Occipital lobe (tissue), 2 donors: ENCODE results near the gene SURF4. TPM values are rescaled to one million over a fixed set of nuclear protein-coding genes. Genes with fewer than 3 reads are reported as not detected.

Experiments used
- DNase-seq: peaks from one replicate; lab custom pipeline; 2025; lab: John Stamatoyannopoulos, UW
- total RNA-seq: library from RNA; depleted of rRNA; stranded (reverse); fragments of >200 nt; gene quantifications from one replicate; pipeline ENCODE4 v1.2.3, GENCODE V29; 2014

The SURF4 gene
- total RNA-seq, 1 donor from 2014 or later, result 88.6 TPM

- no peak for DNase-seq
These were observed 22.3 kb downstream of the SURF4 start for GRCh38 chr9:133353548-133353947.

- no peak for DNase-seq
These were observed 23.1 kb downstream of the SURF4 start for GRCh38 chr9:133352635-133353340.

- no peak for DNase-seq
These were observed 23.8 kb downstream of the SURF4 start for GRCh38 chr9:133351908-133352634.

GRCh38 chr9:133351526-133351907 lies 24.3 kb downstream of the SURF4 start:
- DNase-seq, result no peak

GRCh38 chr9:133349965-133350616 lies 25.8 kb downstream of the SURF4 start:
- DNase-seq, result no peak

- DNase-seq, result no peak
These were observed 26.9 kb downstream of the SURF4 start for GRCh38 chr9:133348718-133349573.

GRCh38 chr9:133347985-133348717 lies 27.7 kb downstream of the SURF4 start, which contains the start of the genes MED22 and RPL7A:
TSS of gene MED22 (minus strand) at chr9:133348131. CDS start at chr9:133346662, 1,469 bp downstream.
TSS of gene RPL7A (plus strand) at chr9:133348218. CDS start at chr9:133348244, 26 bp downstream.
- peak; percentile 81 for DNase-seq

GRCh38 chr9:133347515-133347984 lies 28.3 kb downstream of the SURF4 start:
- no peak for DNase-seq

- no peak for DNase-seq
These were observed 29.7 kb downstream of the SURF4 start for GRCh38 chr9:133346021-133346785.

GRCh38 chr9:133345596-133345995 lies 30.3 kb downstream of the SURF4 start:
- no peak for DNase-seq

- no peak for DNase-seq
These were observed 30.9 kb downstream of the SURF4 start for GRCh38 chr9:133344979-133345378.

GRCh38 chr9:133344071-133344470 lies 31.8 kb downstream of the SURF4 start:
- no peak for DNase-seq

- DNase-seq, result no peak
These were observed 33.3 kb downstream of the SURF4 start for GRCh38 chr9:133342570-133342969.

- DNase-seq, result no peak
These were observed 33.8 kb downstream of the SURF4 start for GRCh38 chr9:133342069-133342406.

- DNase-seq, result no peak
These were observed 34.3 kb downstream of the SURF4 start for GRCh38 chr9:133341369-133342068.

- no peak for DNase-seq
These were observed 34.9 kb downstream of the SURF4 start for GRCh38 chr9:133340916-133341315.

GRCh38 chr9:133340256-133340655 lies 35.6 kb downstream of the SURF4 start:
- no peak for DNase-seq

- no peak for DNase-seq
These were observed 36.2 kb downstream of the SURF4 start for GRCh38 chr9:133339641-133340040.
